ENCODE data around the gene OGDH. TPM values are rescaled to one million over a fixed set of nuclear protein-coding genes. Genes with fewer than 3 reads are reported as not detected.

Gene OGDH
- total and polyA plus RNA-seq, 10 of the 15 experiments (the other 5 are each of a cell fraction or from before 2014, with no cell fraction given): 4.1 to 103 (median 48.4) TPM

DNA sequence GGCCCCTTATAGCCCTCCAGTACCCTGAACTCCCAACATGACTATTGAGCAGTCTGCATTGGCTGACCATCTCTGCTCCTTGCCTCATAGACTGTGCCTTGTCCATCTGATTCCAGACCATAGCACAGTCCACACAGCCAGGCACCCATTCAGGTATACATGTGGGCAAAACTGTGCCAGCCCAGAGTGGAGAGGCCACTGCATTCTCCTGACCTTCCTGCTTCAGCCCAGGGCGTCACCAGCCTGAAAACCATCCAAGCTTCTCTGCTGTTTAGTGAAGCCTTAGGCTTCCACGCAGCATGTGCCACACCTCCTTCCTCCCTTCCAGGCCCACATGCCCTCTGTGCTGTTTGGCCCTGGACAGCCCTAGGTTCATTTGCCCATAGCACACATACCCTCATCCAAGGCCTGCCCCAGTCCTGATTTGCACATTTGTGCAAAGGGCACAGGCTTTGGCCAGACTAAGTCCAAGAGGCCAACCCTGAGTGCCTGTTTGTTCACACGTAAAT lies 43.2 kb upstream of the OGDH start:
- TF ChIP-seq POLR2AphosphoS2 (IDR thresholded peaks at IDR 0.05; ENCODE audit: low read depth, low read length) (0 out of 2 replicates have a peak, but pooled peaks have one; percentile 19), RBBP5 (conservative IDR thresholded peaks at IDR 0.05) (no peak), POLR2AphosphoS5 (IDR thresholded peaks at IDR 0.05; ENCODE audit: low read length) (peak; percentile 33; the same call in 1 of the 2 replicates), POLR2A (IDR thresholded peaks at IDR 0.05; ENCODE audit: low read depth, low read length) (peak; percentile 78), SIX5 (IDR thresholded peaks at IDR 0.05; ENCODE audit: low read depth, low read length, severe bottlenecking) (no peak)
- TF ChIP-seq, protein P1, sequence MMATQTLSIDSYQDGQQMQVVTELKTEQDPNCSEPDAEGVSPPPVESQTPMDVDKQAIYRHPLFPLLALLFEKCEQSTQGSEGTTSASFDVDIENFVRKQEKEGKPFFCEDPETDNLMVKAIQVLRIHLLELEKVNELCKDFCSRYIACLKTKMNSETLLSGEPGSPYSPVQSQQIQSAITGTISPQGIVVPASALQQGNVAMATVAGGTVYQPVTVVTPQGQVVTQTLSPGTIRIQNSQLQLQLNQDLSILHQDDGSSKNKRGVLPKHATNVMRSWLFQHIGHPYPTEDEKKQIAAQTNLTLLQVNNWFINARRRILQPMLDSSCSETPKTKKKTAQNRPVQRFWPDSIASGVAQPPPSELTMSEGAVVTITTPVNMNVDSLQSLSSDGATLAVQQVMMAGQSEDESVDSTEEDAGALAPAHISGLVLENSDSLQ (IDR thresholded peaks at IDR 0.05): no peak
- no TSS peak for BruUV-seq (replicated peaks)
- Histone ChIP-seq H3K4me2 (ENCODE audit: control insufficient read depth, insufficient read depth) (no peak overlapping the region), H3K4me1 (ENCODE audit: control insufficient read depth, insufficient read depth, low read length) (no peaks in the 10 kb centered on the region), H3K4me3 (no peak overlapping the region), H3K9me3 (replicated peaks; ENCODE audit: control insufficient read depth, insufficient read depth, low read length) (no peaks in the 10 kb centered on the region), H3K27me3 (replicated peaks in 1 of 2; ENCODE audit: control insufficient read depth in 2 of 2, insufficient read depth in 2 of 2, low read length in 1 of 2) (no peaks in the 10 kb centered on the region), H3K79me2 (ENCODE audit: control insufficient read depth, insufficient read depth, low read length) (no peaks in the 10 kb centered on the region), H3K36me3 (ENCODE audit: control insufficient read depth in 2 of 2, insufficient read depth in 2 of 2, low read length in 1 of 2) (peaks cover 21 to 32% of the 10 kb centered on the region in 2 experiments), H2AFZ (ENCODE audit: control insufficient read depth, low read depth, low read length) (no peak overlapping the region), H3K9ac (ENCODE audit: control insufficient read depth, insufficient read depth, low read length) (no peak overlapping the region), H4K20me1 (ENCODE audit: control insufficient read depth, insufficient read depth) (peaks cover 2% of the 10 kb centered on the region; the same call in 1 of the 2 replicates), H3K27ac (ENCODE audit: control insufficient read depth, insufficient read depth) (no peak overlapping the region)
- no peak for DNase-seq (ENCODE audit: low read depth, low spot score)
- no peak for ATAC-seq
- in situ Hi-C loops (cut with MboI): no loop called here
- intact Hi-C loops (cut with micrococcal nuclease; ENCODE audit: unreplicated experiment): no loop called here
- ChIA-PET POLR2A (interaction anchor here (1.1 kb wide), 1 partner anchor 10 kb away, joined by 3 read pairs; no protein-coding TSS in a partner anchor), RAD21 (ENCODE audit: unreplicated experiment) (no interaction called here), SMC1A (ENCODE audit: uncharacterized antibody, unreplicated experiment) (no interaction called here), CTCF (interaction anchor here (3.0 to 3.4 kb wide), 2 partner anchors 15 to 215 kb away, joined by 10 to 21 read pairs; no protein-coding TSS in a partner anchor)
- WGBS (ENCODE audit: insufficient coverage, insufficient replicate concordance, low lambda C conversion rate, missing lambda C conversion rate): 90% methylated on average over 3 of the region's 3 CpGs
- no peak for FAIRE-seq
